DMS114 treated with DMSO at 0.1 percent for 48 hours (cell line): ENCODE measurements around the gene C22orf31.
"Not testable (repeated sequence)": the region's sequence is repeated elsewhere in the genome, so short reads cannot be mapped to it uniquely, and the experiment has no call there.

Source experiments
- DNase-seq: peaks from one replicate; lab custom pipeline; 2025; ENCODE audit not compliant: unreplicated experiment; lab: John Stamatoyannopoulos, UW

C22orf31 gene

DNA sequence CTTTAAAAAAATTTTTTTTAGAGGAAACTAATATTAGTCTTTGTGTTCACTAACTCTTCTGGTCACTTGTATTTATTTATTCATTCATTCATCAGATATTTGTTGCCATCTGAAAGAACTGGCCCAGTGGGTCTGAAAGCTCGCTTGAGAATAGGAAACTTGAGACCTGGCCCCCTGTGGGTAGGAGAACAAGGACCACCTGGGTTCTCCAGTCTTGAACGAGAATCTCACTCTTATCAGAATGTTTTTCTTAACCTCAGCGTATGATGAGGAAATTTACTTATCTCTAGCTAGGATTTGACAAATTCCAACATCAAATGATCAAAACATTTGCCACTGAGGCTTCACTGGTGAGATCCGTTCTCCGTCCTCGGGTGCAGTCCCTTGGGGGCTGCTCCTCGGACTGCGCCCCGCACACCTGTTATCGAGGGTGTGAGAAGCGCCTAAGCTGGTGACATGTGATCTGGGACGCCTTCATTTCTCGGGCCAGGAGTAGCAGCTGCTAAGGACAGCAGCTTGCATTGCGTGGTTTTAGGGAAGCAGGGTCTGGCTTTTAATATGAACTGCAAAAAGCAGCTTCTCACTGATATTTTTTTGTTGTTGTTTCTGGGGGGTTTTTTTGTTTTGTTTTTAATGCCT is 6.3 kb downstream of the C22orf31 start:
- no peak for DNase-seq

DNA sequence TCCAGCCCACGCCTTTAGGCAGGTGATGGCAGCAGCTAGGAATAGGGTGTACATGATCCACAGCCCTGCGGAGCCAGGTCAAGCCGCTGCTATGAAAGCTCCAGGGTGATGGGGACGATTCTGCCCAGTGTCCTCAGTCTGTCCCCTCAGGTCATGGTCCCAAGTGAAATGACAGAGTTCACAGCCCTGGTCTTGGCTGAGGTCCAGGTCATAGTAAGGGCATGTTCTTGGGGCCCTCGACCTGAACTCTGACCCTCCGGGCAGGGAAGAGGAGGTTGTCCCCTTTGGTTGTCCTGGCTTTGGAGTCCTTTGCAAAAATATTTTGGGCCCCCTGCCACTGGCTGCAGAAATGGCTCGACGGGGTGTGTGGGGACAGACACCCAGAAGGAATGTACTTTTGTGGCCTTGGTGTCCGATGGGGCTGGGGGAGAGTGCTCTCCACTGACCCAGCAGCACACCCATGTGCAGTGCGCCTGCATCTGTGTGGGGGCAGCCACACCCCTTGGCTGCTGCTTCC is 7.3 kb downstream of the C22orf31 start:
- no peak for DNase-seq

GRCh38 chr22:29053048-29053702 is 8.5 kb downstream of the C22orf31 start:
- DNase-seq = no peak

DNA sequence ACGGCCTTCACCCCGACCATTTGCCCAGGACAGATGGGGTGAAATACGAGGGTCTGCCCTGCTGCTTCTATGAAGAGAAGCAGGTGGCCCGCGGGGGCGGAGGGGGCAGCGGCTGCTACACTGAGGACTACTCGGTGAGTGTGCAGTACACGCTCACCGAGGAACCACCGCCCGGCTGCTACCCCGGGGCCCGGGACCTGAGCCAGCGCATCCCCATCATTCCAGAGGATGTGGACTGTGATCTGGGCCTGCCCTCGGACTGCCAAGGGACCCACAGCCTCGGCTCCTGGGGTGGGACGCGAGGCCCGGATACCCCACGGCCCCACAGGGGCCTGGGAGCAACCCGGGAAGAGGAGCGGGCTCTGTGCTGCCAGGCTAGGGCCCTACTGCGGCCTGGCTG is 11.2 kb downstream of the C22orf31 start:
- DNase-seq = no peak

- DNase-seq = no peak
Measured at GRCh38 chr22:29049655-29050263, 11.9 kb downstream of the C22orf31 start.

DNA sequence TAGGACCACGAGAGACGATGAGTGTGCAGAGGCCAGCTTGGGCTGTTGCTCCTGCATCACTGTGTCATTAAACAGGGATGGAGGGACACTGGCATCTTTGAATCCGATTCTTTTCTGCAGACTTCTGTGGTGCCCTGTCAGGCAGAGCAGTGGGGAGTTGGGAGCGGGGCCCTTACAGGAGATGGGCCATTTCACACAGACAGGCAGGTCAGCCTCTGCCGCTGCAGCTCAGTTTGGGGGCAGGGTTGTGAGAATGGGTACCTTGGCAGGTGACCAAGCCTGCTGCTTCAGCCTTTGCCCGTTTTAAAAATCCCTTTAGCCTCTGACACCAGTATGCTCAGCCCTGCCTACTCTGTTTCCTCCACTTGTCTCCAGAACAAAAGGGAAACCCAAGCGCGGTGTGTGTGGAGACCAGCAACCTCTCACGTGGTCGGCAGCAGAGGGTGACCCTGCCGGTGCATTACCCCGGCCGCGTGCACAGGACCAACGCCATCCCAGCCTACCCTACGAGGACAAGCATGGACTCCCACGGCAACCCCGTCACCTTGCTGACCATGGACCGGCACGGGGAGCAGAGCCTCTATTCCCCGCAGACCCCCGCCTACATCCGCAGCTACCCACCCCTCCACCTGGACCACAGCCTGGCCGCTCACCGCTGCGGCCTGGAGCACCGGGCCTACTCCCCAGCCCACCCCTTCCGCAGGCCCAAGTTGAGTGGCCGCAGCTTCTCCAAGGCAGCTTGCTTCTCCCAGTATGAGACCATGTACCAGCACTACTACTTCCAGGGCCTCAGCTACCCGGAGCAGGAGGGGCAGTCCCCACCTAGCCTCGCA is 12.6 kb downstream of the C22orf31 start:
- DNase-seq = no peak

DNA sequence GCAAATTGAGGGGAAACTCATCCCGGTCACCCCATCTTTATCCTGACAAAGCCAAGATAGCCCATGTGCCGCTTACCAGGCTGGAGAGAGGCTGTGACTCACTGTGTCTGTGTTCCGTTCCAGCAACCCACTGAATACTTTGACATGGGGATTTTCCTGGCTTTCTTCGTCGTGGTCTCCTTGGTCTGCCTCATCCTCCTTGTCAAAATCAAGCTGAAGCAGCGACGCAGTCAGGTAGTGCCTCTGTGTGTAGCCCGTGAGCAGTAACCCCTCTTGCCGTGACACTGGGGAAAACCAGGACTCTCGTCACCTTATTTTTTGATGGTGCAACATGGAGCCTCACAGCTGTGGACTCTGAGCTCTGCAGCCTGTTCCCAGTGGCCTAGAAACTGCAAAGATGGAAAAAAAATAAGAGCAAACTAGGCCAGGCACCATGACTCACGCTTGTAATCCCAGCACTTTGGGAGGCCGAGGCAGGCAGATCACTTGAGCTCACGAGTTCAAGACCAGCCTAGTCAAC is 16.9 kb downstream of the C22orf31 start:
- no peak for DNase-seq

DNA sequence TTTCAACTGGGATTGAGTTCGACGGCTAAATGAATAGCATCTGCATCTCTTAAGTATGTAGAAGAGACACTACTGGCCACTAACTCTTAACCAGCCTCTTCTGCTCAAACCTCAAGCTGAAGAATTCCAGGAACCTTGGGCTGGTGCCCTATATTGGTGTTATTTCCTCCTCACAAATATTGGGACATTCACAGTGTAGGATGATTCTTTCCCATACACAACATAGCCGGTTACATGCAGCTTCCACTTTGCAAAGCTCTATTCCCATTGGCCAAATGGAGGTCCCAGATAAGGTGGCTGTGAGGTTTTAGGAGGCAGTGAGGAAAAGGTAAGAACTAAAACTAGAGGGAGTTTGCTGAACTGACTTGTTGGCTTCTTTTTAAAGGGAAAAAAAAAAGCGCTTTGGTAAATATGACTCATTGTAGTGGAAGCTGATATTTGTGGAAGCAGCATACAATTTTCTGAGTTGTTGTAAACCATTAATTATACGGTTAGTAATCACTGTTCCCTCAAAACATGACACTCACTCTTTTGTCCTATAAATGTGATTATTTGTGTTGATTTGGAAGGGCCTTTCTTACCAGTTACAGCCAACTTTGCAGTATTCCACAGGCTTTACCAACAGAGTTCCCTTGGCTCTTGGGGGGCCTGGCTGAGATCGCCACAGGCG is 17.6 kb downstream of the C22orf31 start:
- DNase-seq = no peak

DNA sequence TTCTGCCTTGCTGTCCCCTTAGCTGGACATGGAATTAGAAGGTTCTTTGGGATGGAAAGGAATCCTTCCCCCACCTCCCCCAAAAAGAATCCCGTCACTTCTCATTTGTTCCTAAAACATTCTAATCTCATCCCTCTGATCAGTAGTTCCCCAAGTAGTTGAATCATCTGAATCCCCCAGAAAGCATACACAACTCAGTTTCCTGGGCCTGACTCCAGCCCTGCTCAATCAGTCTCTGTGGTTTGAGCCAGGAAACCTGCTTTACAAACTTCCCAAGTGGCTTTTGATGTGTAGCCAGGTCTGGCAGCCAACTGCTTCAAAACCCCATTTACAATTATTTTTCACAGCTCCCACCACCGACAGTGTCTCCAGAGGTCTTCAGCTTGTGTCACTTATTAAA is 20.2 kb downstream of the C22orf31 start:
- no peak for DNase-seq

GRCh38 chr22:29040385-29041275 is 21.0 kb downstream of the C22orf31 start:
- DNase-seq = peak; percentile 66

- not testable (repeated sequence) for DNase-seq
Measured at GRCh38 chr22:29039684-29040083, 21.9 kb downstream of the C22orf31 start.

DNA sequence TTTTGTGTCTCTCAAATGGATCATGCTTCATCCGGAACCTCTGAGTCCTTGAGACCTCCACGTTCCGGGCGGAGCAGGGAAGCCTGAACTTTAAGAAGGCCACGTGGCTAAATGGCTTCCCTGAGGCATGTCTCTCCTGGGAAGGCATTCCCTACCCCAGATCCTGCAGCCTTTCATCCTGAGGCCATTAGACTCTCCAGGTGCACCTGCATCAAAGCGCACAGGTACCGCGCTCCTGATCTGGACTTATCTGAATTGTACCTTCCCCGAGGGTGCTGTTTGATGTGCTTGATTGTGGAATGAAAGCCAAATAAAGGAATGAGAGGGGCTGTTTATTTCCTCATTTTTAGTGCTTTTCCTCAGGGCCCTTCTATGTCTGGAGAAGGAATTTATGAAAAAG is 22.5 kb downstream of the C22orf31 start:
- DNase-seq = no peak

- no peak for DNase-seq
Measured at GRCh38 chr22:29037340-29037932, 24.2 kb downstream of the C22orf31 start.

DNA sequence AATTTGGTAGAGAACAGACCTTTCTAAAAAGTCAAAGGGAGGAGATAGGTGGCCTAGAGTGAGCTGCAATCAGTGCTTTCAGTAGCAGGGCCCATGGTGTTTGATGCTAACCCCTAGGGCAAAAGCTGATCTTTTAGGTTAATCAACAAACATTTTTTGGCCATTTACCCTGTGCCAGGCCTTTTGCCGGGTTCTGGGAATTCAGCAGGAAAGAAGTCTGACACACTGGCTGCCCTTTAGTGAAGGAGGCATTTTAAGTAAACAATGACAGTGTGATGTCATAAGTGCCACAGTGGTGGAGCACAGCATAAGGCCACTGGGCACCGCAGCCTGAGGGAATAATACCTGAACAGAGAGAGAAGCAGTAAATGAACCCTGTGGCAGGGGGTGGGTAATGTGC is 29.0 kb downstream of the C22orf31 start:
- DNase-seq = no peak

DNA sequence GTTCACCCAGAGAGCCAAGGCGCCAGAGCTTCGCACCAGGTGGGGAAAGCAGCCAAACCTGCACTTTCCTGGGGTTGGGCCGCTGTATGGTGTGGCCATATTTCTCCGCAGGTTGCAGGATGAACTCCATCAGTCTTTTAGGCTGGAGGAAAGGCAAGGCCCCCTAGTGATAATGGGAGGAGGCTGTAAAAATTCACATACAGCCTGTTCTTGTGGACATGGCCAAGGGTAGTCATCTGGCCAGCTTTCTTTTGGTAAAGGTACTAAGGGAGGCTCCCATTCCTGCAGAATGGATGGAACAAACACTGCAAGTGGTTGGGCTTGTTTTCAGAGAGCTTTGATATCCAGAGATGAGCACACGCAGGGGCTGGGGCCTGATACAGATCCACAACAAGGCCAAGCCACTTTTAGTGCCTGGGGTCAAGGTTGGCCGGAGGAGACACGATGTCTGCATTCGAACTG is 29.6 kb downstream of the C22orf31 start:
- no peak for DNase-seq

DNA sequence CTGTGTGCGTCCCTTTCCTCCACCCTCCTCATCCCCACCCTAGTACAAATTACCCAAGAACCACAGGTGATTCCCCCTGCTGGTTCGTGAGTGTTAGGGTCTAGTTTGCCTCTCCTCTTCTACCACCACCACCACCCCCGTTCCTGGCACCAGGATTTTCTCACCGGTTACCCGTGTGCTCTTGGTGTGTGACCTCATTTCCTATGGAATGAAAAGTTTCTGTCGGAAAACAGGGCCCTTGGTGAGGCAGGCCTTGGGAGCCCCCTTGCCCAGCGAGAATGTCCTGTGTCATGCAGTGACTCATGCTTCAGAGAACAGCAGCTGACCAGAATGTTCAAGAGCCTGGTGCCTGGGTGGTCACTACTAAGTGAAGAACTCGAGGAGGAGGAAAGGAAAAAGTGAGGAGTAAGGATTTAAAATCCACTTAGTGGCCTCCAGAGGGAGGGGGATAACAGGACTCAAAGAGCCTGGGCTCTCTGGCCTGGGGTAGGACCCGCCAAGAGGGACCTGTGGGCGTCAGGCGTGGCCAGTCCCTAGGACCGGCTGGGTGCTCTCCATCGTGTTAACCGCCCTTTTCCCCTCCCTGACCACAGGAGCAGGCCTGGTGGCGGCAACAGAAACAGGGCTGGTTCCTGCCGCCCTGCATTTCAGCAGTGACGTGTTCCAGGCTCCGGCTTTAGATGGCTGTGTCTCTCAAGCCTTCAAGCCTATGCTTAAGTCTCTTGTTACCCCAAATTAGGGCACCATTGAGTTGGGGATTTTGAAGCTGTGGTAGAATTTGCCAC is 30.2 kb downstream of the C22orf31 start:
- DNase-seq = no peak

- no peak for DNase-seq
Measured at GRCh38 chr22:29030618-29031226, 30.9 kb downstream of the C22orf31 start.
